Cardiac muscle cell (in vitro differentiated cells and primary cell): ENCODE results near the gene UNC45A. TPM values are rescaled to one million over a fixed set of nuclear protein-coding genes. Genes with fewer than 3 reads are reported as not detected.

ENCODE experiments used
- DNase-seq, 2 donors: peaks; one replicate each; pipeline versions ENCODE4 v3.0.0 to v3.0.0-alpha.2; 2010 to 2017; ENCODE audit warnings: low read depth in 1 of 2, low spot score in 1 of 2
- H3K27ac ChIP-seq: fragments of 200-600 bp; sonication (generic); 2 replicates; pipeline ENCODE4 v1.5.1; 2016
- H3K27me3 ChIP-seq: fragments of 200-600 bp; sonication (generic); 2 replicates; pipeline ENCODE4 v1.6.0; 2016; ENCODE audit warnings: control low read depth
- H3K36me3 ChIP-seq: fragments of 200-600 bp; sonication (generic); 2 replicates; pipeline ENCODE4 v1.5.1; 2016; ENCODE audit warnings: control low read depth
- H3K4me1 ChIP-seq: fragments of 200-600 bp; sonication (generic); 2 replicates; pipeline ENCODE4 v1.8.1; 2017; ENCODE audit warnings: low read depth, mild to moderate bottlenecking, mixed run types
- H3K4me3 ChIP-seq: fragments of 200-600 bp; sonication (generic); 2 replicates; pipeline ENCODE4 v1.5.1; 2016; ENCODE audit warnings: mild to moderate bottlenecking
- H3K9me3 ChIP-seq: fragments of 200-600 bp; sonication (generic); 2 replicates; pipeline ENCODE4 v1.5.1; 2017; ENCODE audit warnings: low read depth, mild to moderate bottlenecking, control low read depth
- polyA plus RNA-seq: library from polyadenylated mRNA; unstranded; fragments of >200 nt; fragmentation: Nextera tagmentation; extraction: Ambion mirVana; gene quantifications from 2 replicates; pipeline ENCODE4 v1.2.1, GENCODE V29; 2016
- total RNA-seq: library from RNA; depleted of rRNA; stranded (reverse); fragments of >200 nt; gene quantifications from 2 replicates; pipeline ENCODE4 v1.2.3, GENCODE V29; 2016
- TF ChIP-seq, protein P1 (sequence below): IDR thresholded peaks from 2 replicates; pipeline ENCODE4 v1.5.1; 2012; ENCODE audit warnings: low read depth, mild to moderate bottlenecking, low read length

UNC45A gene
- total and polyA plus RNA-seq, 2 experiments from 2014 or later = 52.5 to 68.2 TPM

DNA sequence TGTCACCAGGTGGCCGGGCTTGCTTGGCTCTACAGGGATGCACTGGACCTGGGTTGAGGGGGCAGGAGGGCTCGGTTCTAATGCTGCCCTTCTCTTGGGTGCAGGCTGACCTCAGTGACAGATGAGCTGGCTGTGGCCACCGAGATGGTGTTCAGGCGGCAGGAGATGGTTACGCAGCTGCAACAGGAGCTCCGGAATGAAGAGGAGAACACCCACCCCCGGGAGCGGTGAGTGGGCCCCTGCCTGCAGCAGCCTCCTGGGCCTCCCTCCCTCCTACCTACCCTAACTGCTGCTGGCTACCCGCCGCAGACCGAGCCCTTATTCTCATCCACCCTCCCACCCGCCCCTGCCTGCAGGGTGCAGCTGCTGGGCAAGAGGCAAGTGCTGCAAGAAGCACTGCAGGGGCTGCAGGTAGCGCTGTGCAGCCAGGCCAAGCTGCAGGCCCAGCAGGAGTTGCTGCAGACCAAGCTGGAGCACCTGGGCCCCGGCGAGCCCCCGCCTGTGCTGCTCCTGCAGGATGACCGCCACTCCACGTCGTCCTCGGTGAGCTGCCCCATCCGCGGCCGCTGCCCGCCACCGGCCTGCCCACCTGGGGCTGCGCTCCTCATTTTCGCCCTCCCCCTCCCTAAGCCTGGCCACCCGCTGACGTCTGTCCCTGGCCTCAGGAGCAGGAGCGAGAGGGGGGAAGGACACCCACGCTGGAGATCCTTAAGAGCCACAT, 45.2 kb upstream of the UNC45A start:
- no peak overlapping the region for H3K4me3 ChIP-seq
- H3K27me3 ChIP-seq = no peaks in the 10 kb centered on the region
- DNase-seq = no peak
- H3K36me3 ChIP-seq = no peaks in the 10 kb centered on the region
- H3K4me1 ChIP-seq = no peaks in the 10 kb centered on the region
- TF ChIP-seq, protein P1, sequence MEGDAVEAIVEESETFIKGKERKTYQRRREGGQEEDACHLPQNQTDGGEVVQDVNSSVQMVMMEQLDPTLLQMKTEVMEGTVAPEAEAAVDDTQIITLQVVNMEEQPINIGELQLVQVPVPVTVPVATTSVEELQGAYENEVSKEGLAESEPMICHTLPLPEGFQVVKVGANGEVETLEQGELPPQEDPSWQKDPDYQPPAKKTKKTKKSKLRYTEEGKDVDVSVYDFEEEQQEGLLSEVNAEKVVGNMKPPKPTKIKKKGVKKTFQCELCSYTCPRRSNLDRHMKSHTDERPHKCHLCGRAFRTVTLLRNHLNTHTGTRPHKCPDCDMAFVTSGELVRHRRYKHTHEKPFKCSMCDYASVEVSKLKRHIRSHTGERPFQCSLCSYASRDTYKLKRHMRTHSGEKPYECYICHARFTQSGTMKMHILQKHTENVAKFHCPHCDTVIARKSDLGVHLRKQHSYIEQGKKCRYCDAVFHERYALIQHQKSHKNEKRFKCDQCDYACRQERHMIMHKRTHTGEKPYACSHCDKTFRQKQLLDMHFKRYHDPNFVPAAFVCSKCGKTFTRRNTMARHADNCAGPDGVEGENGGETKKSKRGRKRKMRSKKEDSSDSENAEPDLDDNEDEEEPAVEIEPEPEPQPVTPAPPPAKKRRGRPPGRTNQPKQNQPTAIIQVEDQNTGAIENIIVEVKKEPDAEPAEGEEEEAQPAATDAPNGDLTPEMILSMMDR = no peak
- no peaks in the 10 kb centered on the region for H3K9me3 ChIP-seq
- H3K27ac ChIP-seq = no peak overlapping the region

DNA sequence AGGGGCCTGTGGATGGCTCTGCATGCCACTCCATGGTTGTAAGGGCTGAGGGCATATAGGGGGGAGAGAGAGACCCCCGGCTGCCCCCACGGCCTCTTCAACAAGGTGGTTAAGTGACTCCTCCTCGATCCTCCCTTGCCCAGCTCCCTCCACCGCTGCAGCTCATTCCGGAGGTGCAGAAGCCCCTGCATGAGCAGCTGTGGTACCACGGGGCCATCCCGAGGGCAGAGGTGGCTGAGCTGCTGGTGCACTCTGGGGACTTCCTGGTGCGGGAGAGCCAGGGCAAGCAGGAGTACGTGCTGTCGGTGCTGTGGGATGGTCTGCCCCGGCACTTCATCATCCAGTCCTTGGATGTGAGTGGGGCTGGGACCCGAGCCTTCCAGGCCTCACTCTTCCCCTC, 44.2 kb upstream of the UNC45A start:
- TF ChIP-seq, protein P1 = no peak
- no peaks in the 10 kb centered on the region for H3K36me3 ChIP-seq
- H3K9me3 ChIP-seq = no peaks in the 10 kb centered on the region

DNA sequence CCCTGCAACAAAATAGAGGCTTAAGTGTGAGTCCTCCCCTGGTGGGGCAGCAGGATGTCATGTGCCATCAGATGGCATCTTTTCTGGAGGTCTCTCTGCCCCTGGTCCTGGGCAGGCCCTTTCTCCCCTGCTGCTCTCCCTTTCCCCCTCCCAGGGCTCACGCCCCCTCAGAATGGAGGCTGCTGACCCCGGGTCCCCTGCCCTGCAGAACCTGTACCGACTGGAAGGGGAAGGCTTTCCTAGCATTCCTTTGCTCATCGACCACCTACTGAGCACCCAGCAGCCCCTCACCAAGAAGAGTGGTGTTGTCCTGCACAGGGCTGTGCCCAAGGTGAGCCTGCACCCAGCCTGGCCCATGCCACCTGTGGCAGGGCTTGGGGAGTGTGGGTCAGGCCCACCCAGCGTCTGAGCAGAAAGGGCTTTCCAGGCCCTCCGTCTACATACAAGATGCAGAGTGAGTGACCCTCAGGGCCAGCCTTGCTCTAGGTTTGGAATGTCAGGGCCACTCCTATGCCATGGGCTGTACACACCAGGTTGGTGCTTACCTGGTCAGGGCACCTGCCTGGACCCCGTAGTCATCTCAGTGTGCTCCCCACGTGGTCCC, 43.6 kb upstream of the UNC45A start:
- TF ChIP-seq, protein P1 = no peak
- Histone ChIP-seq H3K4me1 (no peaks in the 10 kb centered on the region), H3K27ac (no peak overlapping the region), H3K27me3 (no peaks in the 10 kb centered on the region), H3K4me3 (no peak overlapping the region), H3K9me3 (no peaks in the 10 kb centered on the region), H3K36me3 (no peaks in the 10 kb centered on the region)
- no peak for DNase-seq

More for the DNA sequence above, 44.2 kb upstream of the UNC45A start:
- Histone ChIP-seq H3K27me3 (no peaks in the 10 kb centered on the region), H3K4me3 (no peak overlapping the region), H3K27ac (no peak overlapping the region), H3K4me1 (no peaks in the 10 kb centered on the region)
- no peak for DNase-seq

DNA sequence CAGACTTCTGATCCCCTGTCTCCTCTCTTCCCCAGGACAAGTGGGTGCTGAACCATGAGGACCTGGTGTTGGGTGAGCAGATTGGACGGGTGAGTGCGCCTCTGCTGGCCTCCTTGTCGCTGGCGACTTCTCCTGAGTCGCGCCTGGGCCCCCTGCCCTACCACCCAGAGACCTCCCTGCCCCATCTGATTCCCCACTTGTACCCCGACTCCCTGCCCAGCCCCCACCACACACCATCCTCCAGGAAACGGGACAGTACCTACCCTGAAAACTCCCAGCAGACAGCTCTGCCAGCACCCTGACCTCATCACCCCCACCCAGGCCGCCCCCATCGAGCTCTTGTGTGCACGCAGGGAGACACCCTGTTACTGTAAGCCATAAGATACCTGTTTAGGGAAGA, 43.1 kb upstream of the UNC45A start:
- Histone ChIP-seq H3K27me3 (no peaks in the 10 kb centered on the region), H3K4me3 (no peak overlapping the region), H3K36me3 (no peaks in the 10 kb centered on the region), H3K9me3 (no peaks in the 10 kb centered on the region), H3K27ac (no peak overlapping the region), H3K4me1 (no peaks in the 10 kb centered on the region)
- TF ChIP-seq, protein P1 = no peak
- DNase-seq = no peak

DNA sequence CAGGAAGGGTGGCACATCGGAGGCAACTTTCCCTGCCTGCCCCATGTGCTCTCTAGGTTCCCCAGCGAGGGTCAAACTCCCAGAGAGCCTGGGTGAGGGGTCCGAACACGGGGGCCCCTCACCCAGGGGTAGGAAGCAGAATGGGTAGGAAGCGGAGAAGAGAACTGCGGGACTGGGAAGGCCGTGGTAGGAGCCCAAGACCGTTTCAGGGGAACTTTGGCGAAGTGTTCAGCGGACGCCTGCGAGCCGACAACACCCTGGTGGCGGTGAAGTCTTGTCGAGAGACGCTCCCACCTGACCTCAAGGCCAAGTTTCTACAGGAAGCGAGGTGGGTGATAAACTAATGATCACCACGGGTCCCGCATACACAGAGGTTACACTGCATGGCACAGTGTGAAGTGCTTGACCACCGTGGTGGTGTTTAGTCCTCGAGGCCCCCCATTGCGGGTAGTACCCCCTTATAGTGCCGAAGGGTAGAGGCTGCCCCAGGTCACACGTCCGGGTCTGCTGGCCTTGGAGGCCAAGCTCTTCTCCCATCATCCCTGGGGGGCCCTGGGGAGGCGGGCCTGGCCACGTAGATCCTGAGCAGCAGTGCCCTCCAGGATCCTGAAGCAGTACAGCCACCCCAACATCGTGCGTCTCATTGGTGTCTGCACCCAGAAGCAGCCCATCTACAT, 42.4 kb upstream of the UNC45A start:
- Histone ChIP-seq H3K4me3 (no peak overlapping the region), H3K27me3 (no peaks in the 10 kb centered on the region), H3K36me3 (no peaks in the 10 kb centered on the region), H3K27ac (no peak overlapping the region), H3K9me3 (no peaks in the 10 kb centered on the region), H3K4me1 (no peaks in the 10 kb centered on the region)
- no peak for DNase-seq
- TF ChIP-seq, protein P1 = no peak
